Bronchial epithelial cell (primary cell): Measurements from ENCODE around the gene PA2G4. TPM values are rescaled to one million over a fixed set of nuclear protein-coding genes. Genes with fewer than 3 reads are reported as not detected.

ENCODE experiments used
- DNase-seq: peaks from one replicate; pipeline ENCODE4 v3.0.0-alpha.2; 2010; ENCODE audit warnings: low read depth
- FAIRE-seq: peaks from 2 replicates; lab custom pipeline; 2011; peaks lifted over from hg19 to GRCh38; lab: Jason Lieb, UNC
- H3K27me3 ChIP-seq: 2 replicates; pipeline ENCODE4 v1.5.1; 2011; ENCODE audit warnings: low read length; ENCODE audit not compliant: control insufficient read depth, insufficient read depth
- H3K36me3 ChIP-seq: 2 replicates; pipeline ENCODE4 v1.5.1; 2011; ENCODE audit warnings: low read length; ENCODE audit not compliant: control insufficient read depth, insufficient read depth
- H3K4me3 ChIP-seq: 2 replicates; pipeline ENCODE4 v1.5.1; 2011; ENCODE audit warnings: mild to moderate bottlenecking, low read depth, low read length, control low read depth
- total RNA-seq: library from RNA; depleted of rRNA; stranded (reverse); fragments of >200 nt; gene quantifications from 2 replicates; pipeline ENCODE4 v1.2.1, GENCODE V29; 2014
- TF ChIP-seq, protein P1 (sequence below): IDR thresholded peaks from 2 replicates; pipeline ENCODE4 v1.5.1; 2011; ENCODE audit warnings: mild to moderate bottlenecking, moderate library complexity, low read length, control low read depth, inconsistent platforms; ENCODE audit not compliant: insufficient read depth, severe bottlenecking

PA2G4 gene
- total RNA-seq, 1 donor from 2014 or later, result 172 TPM

DNA sequence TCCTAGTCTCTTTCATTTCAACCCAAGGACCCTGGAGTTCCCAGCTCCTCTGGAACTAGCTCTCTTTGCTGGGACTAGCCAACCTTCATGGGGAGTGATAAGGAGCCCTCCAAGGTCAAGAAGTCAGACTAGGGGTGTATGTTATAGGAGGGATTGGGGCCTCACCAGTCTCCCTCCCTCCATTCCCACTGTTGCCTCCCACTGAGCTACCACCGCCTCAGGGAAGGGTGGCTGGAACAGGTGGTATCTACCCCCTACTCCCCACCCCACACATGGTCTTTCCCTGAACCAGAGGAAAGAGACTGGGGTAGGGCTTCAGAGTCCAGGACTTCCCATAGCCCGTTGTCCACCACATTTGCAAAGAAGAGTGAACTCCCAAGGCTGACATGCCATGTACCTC lies 22.0 kb upstream of the PA2G4 start:
- TF ChIP-seq, protein P1, sequence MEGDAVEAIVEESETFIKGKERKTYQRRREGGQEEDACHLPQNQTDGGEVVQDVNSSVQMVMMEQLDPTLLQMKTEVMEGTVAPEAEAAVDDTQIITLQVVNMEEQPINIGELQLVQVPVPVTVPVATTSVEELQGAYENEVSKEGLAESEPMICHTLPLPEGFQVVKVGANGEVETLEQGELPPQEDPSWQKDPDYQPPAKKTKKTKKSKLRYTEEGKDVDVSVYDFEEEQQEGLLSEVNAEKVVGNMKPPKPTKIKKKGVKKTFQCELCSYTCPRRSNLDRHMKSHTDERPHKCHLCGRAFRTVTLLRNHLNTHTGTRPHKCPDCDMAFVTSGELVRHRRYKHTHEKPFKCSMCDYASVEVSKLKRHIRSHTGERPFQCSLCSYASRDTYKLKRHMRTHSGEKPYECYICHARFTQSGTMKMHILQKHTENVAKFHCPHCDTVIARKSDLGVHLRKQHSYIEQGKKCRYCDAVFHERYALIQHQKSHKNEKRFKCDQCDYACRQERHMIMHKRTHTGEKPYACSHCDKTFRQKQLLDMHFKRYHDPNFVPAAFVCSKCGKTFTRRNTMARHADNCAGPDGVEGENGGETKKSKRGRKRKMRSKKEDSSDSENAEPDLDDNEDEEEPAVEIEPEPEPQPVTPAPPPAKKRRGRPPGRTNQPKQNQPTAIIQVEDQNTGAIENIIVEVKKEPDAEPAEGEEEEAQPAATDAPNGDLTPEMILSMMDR, result no peak
- DNase-seq (no peak), FAIRE-seq (peak; percentile 18)
- Histone ChIP-seq H3K27me3 (no peaks in the 10 kb centered on the region), H3K36me3 (peaks cover 4% of the 10 kb centered on the region), H3K4me3 (no peak overlapping the region)

DNA sequence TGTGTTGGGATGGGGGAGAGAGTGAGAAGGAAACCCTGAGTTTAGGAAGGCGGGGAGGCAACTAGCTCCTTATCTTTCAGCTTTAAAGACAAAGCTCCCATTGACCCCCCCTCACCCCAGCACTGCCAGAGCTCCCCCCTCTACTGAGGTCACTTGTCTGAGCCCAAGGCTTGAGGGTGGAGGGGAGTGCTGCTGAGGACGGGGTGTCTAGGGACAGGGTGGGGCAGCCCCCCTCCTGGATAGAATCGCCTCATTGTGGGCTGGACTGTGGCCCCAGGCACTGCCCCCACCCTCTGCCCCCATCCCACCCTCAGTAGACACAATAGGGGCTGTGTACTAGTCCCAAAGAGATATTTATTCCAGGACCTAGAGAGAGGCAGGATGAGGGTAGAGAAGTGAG lies 21.4 kb upstream of the PA2G4 start:
- Histone ChIP-seq H3K36me3 (peaks cover 9% of the 10 kb centered on the region), H3K27me3 (no peaks in the 10 kb centered on the region), H3K4me3 (no peak overlapping the region)
- TF ChIP-seq, protein P1, result no peak
- FAIRE-seq (no peak), DNase-seq (no peak)

GRCh38 chr12:56084958-56085543 lies 19.3 kb upstream of the PA2G4 start:
- DNase-seq (peak; percentile 18), FAIRE-seq (no peak)
- Histone ChIP-seq H3K36me3 (peaks cover 12% of the 10 kb centered on the region), H3K4me3 (no peak overlapping the region), H3K27me3 (no peaks in the 10 kb centered on the region)
- TF ChIP-seq, protein P1, result peak; percentile 64

- Histone ChIP-seq H3K4me3 (no peak overlapping the region), H3K36me3 (peaks cover 12% of the 10 kb centered on the region), H3K27me3 (no peaks in the 10 kb centered on the region)
- peak; percentile 55 for FAIRE-seq
- TF ChIP-seq, protein P1, result no peak
- peak; percentile 83 for DNase-seq
These were observed 18.3 kb upstream of the PA2G4 start for GRCh38 chr12:56086096-56086495.

GRCh38 chr12:56086608-56087007 lies 17.8 kb upstream of the PA2G4 start:
- TF ChIP-seq, protein P1, result no peak
- DNase-seq, result no peak
- FAIRE-seq, result no peak
- H3K27me3 ChIP-seq, result no peaks in the 10 kb centered on the region
- H3K36me3 ChIP-seq, result peaks cover 12% of the 10 kb centered on the region
- H3K4me3 ChIP-seq, result no peak overlapping the region

DNA sequence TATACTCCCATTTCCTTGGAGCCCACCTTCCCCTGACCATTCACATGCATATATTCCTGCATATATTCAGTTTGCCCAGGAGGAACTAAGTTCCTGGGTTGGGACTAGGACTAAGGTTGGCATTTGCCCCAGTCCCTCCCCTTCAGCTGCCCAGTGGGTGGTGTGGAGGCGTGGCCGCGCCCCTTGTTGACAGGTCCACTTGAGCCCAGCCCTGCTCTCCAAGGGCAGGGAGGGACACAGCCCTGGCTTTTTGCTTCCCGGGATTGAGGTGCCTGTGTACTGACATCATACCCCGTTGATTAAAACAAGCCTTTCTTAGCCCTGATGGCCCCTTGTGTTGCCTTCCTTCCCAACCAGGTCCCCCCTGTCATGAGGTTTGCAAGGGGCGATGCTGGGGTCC lies 17.1 kb upstream of the PA2G4 start:
- DNase-seq (peak; percentile 37), FAIRE-seq (peak; percentile 32)
- H3K4me3 ChIP-seq, result no peak overlapping the region
- TF ChIP-seq, protein P1, result no peak
- no peaks in the 10 kb centered on the region for H3K27me3 ChIP-seq
- peaks cover 12% of the 10 kb centered on the region for H3K36me3 ChIP-seq
